B cell (primary cell): ENCODE measurements around the gene PRELID1. TPM values are rescaled to one million over a fixed set of nuclear protein-coding genes. Genes with fewer than 3 reads are reported as not detected.

ENCODE experiments used
- ATAC-seq: fragments of 200-7000 bp; cut with Tn5 transposase; one replicate; pipeline ENCODE4 v1.10.0; 2021; ENCODE audit warnings: low read depth, mild to moderate bottlenecking, moderate number of reproducible peaks, moderate library complexity
- CTCF ChIA-PET: fragments of 350-600 bp; sonication (Branson Sonifier 250); formaldehyde crosslinking; loops from one replicate; lab custom pipeline; 2021; ENCODE audit warnings: antibody characterized with exemption, inconsistent platforms; lab: Charles Lee
- POLR2A ChIA-PET: fragments of 350-600 bp; sonication (Branson Sonifier 250); formaldehyde crosslinking; loops from one replicate; lab custom pipeline; 2021; ENCODE audit warnings: antibody characterized with exemption; lab: Charles Lee
- DNase-seq: peaks from one replicate; pipeline ENCODE4 v3.0.0; 2013
- H2AFZ ChIP-seq: 2 replicates; pipeline ENCODE4 v1.6.1; 2012; ENCODE audit warnings: mild to moderate bottlenecking, low read depth, low read length; ENCODE audit not compliant: insufficient read depth, poor library complexity, severe bottlenecking
- H3K27ac ChIP-seq, 2 donors: 1 replicate in 1 of 2; 2 replicates in 1 of 2; pipeline ENCODE4 v1.5.1; 2012 to 2013; ENCODE audit warnings: low read length in 2 of 2, mild to moderate bottlenecking in 2 of 2, moderate library complexity in 1 of 2
- H3K27me3 ChIP-seq, 4 experiments: fragments of 200-600 bp in 1 of 4; sonication (generic) in 1 of 4; replicated peaks in 1 of 4; 1 replicate in 2 of 4; 2 replicates in 2 of 4; pipeline versions ENCODE4 v1.6.1 to v1.7.0; 2013 to 2016; ENCODE audit warnings: low read length in 3 of 4, mild to moderate bottlenecking in 2 of 4, mixed read lengths in 1 of 4, moderate library complexity in 1 of 4; ENCODE audit not compliant: insufficient read depth in 4 of 4, control insufficient read depth in 3 of 4; ENCODE audit errors: control extremely low read depth in 1 of 4
- H3K36me3 ChIP-seq, 2 experiments: replicated peaks in 1 of 2; 1 replicate in 1 of 2; 2 replicates in 1 of 2; pipeline versions ENCODE4 v1.6.1 to v1.7.1; 2013; ENCODE audit warnings: low read length in 1 of 2; ENCODE audit not compliant: insufficient read depth in 2 of 2, control insufficient read depth in 1 of 2; ENCODE audit errors: control extremely low read depth in 1 of 2, extremely low read depth in 1 of 2
- H3K4me1 ChIP-seq, 2 donors: fragments of 200-600 bp in 1 of 2; sonication (generic) in 1 of 2; 1 replicate in 1 of 2; 2 replicates in 1 of 2; pipeline versions ENCODE4 v1.5.1 to v1.6.1; 2013 to 2017; ENCODE audit warnings: low read length in 2 of 2; ENCODE audit not compliant: control insufficient read depth in 2 of 2, insufficient read depth in 2 of 2
- H3K4me2 ChIP-seq: replicated peaks from 2 replicates; pipeline ENCODE3; 2012; ENCODE audit warnings: mild to moderate bottlenecking, low read depth, low read length; ENCODE audit not compliant: poor library complexity, severe bottlenecking
- H3K4me3 ChIP-seq, 5 experiments: fragments of 200-600 bp in 1 of 5; sonication (generic) in 1 of 5; 1 replicate in 3 of 5; 2 replicates in 2 of 5; pipeline versions ENCODE4 v1.5.1 to v1.7.0; 2011 to 2016; ENCODE audit warnings: low read length in 4 of 5, mild to moderate bottlenecking in 4 of 5, low read depth in 2 of 5, control low read depth in 1 of 5, moderate library complexity in 1 of 5; ENCODE audit not compliant: insufficient read depth in 1 of 5; ENCODE audit errors: control extremely low read depth in 1 of 5, extremely low read depth in 1 of 5
- H3K79me2 ChIP-seq: fragments of 200-600 bp; sonication (generic); one replicate; pipeline ENCODE4 v1.6.0; 2016; ENCODE audit warnings: low read length; ENCODE audit not compliant: control insufficient read depth, insufficient read depth
- H3K9ac ChIP-seq: fragments of 200-600 bp; sonication (generic); 2 replicates; pipeline ENCODE4 v1.6.1; 2017; ENCODE audit warnings: mild to moderate bottlenecking, low read length, moderate library complexity
- H3K9me3 ChIP-seq, 3 donors: one replicate each; pipeline versions ENCODE4 v1.6.1 to v1.7.1; 2013; ENCODE audit warnings: low read length in 2 of 3; ENCODE audit not compliant: control insufficient read depth in 2 of 3, insufficient read depth in 1 of 3; ENCODE audit errors: control extremely low read depth in 1 of 3
- H4K20me1 ChIP-seq: 2 replicates; pipeline ENCODE4 v1.6.0; 2012; ENCODE audit warnings: mild to moderate bottlenecking, low read length; ENCODE audit not compliant: insufficient read depth, control insufficient read depth, poor library complexity, severe bottlenecking
- H3K27ac Mint-ChIP-seq: one replicate; pipeline ENCODE4 v1.8.0; 2021; ENCODE audit warnings: mixed read lengths
- H3K27me3 Mint-ChIP-seq: one replicate; pipeline ENCODE4 v1.8.0; 2021; ENCODE audit warnings: mixed read lengths
- H3K4me1 Mint-ChIP-seq: one replicate; pipeline ENCODE4 v1.8.0; 2021; ENCODE audit warnings: mixed read lengths
- H3K4me3 Mint-ChIP-seq: one replicate; pipeline ENCODE4 v1.8.0; 2021; ENCODE audit warnings: mixed read lengths
- H3K9me3 Mint-ChIP-seq: one replicate; pipeline ENCODE4 v1.8.0; 2022; ENCODE audit warnings: mixed read lengths; ENCODE audit not compliant: insufficient read depth
- CTCF ChIP-seq: fragments of 200-600 bp; IDR thresholded peaks from one replicate; pipeline ENCODE4 v1.8.0; 2022; ENCODE audit warnings: antibody characterized with exemption, mild to moderate bottlenecking
- EZH2 ChIP-seq: IDR thresholded peaks from 2 replicates; pipeline ENCODE4 v1.6.1; 2012; ENCODE audit warnings: borderline replicate concordance, low read depth, mild to moderate bottlenecking, moderate library complexity, low read length; ENCODE audit not compliant: insufficient read depth, poor library complexity, severe bottlenecking
- WGBS: methylation state at CpG from one replicate; pipeline ENCODE4 v1.1.5; 2013; ENCODE audit warnings: missing lambda C conversion rate; ENCODE audit not compliant: insufficient coverage; 5-methylcytosine and 5-hydroxymethylcytosine counted together
- intact Hi-C: fragments of 100-400 bp; cut with micrococcal nuclease; formaldehyde crosslinking; loops from one replicate; pipeline ENCODE4 v1.10.0; 2022
- polyA plus RNA-seq: library from polyadenylated mRNA; depleted of rRNA; stranded (reverse); fragments of >200 nt; gene quantifications from 2 replicates; pipeline ENCODE4 v1.2.3, GENCODE V29; 2012
- total RNA-seq, 2 donors: library from RNA; stranded (reverse); fragments of 120-200 nt in 1 of 2; gene quantifications; 1 replicate in 1 of 2; 2 replicates in 1 of 2; pipeline versions ENCODE4 v1.2.3 to v1.2.4, GENCODE V29; 2013 to 2022

The PRELID1 gene
- total and polyA plus RNA-seq, 2 donors (not counting 1 experiment from before 2014, with no cell fraction given) = 71.7 to 86.8 TPM

- DNase-seq = peak; percentile 37
- peaks cover 44 to 62% of the 10 kb centered on the region in 2 donors for H3K4me1 ChIP-seq
- peak overlapping the region; percentile 54 for H3K27ac Mint-ChIP-seq
- peak overlapping the region; percentile 58 for H3K4me2 ChIP-seq
- H3K36me3 ChIP-seq = peaks cover 20 to 44% of the 10 kb centered on the region in 2 experiments
- H3K4me3 Mint-ChIP-seq = peak overlapping the region; percentile 59
- peak overlapping the region in 1 of 2 donors; percentile 54 for H3K27ac ChIP-seq
- ChIA-PET CTCF (interaction anchor here (0.5 to 1.9 kb wide), 2 partner anchors 13 to 738 kb away, joined by 3 to 6 read pairs; no protein-coding TSS in a partner anchor), POLR2A (interaction anchor here (0.6 to 1.0 kb wide), 2 partner anchors 7 to 123 kb away, joined by 3 to 8 read pairs; no protein-coding TSS in a partner anchor)
- H2AFZ ChIP-seq = no peak overlapping the region
- H3K4me3 ChIP-seq = no peak overlapping the region
- H3K9me3 ChIP-seq = no peaks in the 10 kb centered on the region
- H3K27me3 ChIP-seq = no peaks in the 10 kb centered on the region
- no peak for ATAC-seq
- WGBS = 39% methylated on average over 7 of the region's 9 CpGs
- no peaks in the 10 kb centered on the region for H3K9me3 Mint-ChIP-seq
- no peak for TF ChIP-seq CTCF
- no peak for TF ChIP-seq EZH2
- H4K20me1 ChIP-seq = no peaks in the 10 kb centered on the region
- H3K4me1 Mint-ChIP-seq = peaks cover 57% of the 10 kb centered on the region
- H3K27me3 Mint-ChIP-seq = no peaks in the 10 kb centered on the region
- H3K79me2 ChIP-seq = peaks cover 4% of the 10 kb centered on the region
- intact Hi-C loops = no loop called here
- H3K9ac ChIP-seq = no peak overlapping the region
Measured at GRCh38 chr5:177295924-177296323, 7.7 kb upstream of the PRELID1 start.

GRCh38 chr5:177296581-177296980, 7.0 kb upstream of the PRELID1 start:
- ChIA-PET CTCF (interaction anchor here (0.5 to 1.9 kb wide), 3 partner anchors 12 to 738 kb away, joined by 3 to 6 read pairs (median 4); no protein-coding TSS in a partner anchor), POLR2A (interaction anchor here (0.6 kb wide), 1 partner anchor 123 kb away, joined by 8 read pairs; no protein-coding TSS in a partner anchor)
- Histone ChIP-seq H3K4me2 (peak overlapping the region; percentile 58), H3K4me3 (no peak overlapping the region), H3K27me3 (no peaks in the 10 kb centered on the region), H3K9ac (peak overlapping the region; percentile 12), H3K27ac (peak overlapping the region; percentile 37 to 54), H3K79me2 (peaks cover 5% of the 10 kb centered on the region), H4K20me1 (no peaks in the 10 kb centered on the region), H3K36me3 (peaks cover 20 to 48% of the 10 kb centered on the region in 2 experiments), H3K4me1 (peaks cover 47 to 65% of the 10 kb centered on the region in 2 donors), H3K9me3 (no peaks in the 10 kb centered on the region), H2AFZ (no peak overlapping the region)
- WGBS = 13% methylated on average over 3 of the region's 4 CpGs
- DNase-seq = peak; percentile 33
- H3K27me3 Mint-ChIP-seq = no peaks in the 10 kb centered on the region
- intact Hi-C loops = no loop called here
- H3K9me3 Mint-ChIP-seq = no peaks in the 10 kb centered on the region
- H3K4me3 Mint-ChIP-seq = peak overlapping the region; percentile 62
- H3K27ac Mint-ChIP-seq = peak overlapping the region; percentile 54
- no peak for TF ChIP-seq CTCF
- no peak for TF ChIP-seq EZH2
- no peak for ATAC-seq
- peaks cover 60% of the 10 kb centered on the region for H3K4me1 Mint-ChIP-seq
